Measurements from ENCODE around the gene SLC23A2. TPM values are rescaled to one million over a fixed set of nuclear protein-coding genes. Genes with fewer than 3 reads are reported as not detected.

The SLC23A2 gene
- total and polyA plus RNA-seq, 4 donors, result 3.5 to 38.2 (median 17.9) TPM

DNA sequence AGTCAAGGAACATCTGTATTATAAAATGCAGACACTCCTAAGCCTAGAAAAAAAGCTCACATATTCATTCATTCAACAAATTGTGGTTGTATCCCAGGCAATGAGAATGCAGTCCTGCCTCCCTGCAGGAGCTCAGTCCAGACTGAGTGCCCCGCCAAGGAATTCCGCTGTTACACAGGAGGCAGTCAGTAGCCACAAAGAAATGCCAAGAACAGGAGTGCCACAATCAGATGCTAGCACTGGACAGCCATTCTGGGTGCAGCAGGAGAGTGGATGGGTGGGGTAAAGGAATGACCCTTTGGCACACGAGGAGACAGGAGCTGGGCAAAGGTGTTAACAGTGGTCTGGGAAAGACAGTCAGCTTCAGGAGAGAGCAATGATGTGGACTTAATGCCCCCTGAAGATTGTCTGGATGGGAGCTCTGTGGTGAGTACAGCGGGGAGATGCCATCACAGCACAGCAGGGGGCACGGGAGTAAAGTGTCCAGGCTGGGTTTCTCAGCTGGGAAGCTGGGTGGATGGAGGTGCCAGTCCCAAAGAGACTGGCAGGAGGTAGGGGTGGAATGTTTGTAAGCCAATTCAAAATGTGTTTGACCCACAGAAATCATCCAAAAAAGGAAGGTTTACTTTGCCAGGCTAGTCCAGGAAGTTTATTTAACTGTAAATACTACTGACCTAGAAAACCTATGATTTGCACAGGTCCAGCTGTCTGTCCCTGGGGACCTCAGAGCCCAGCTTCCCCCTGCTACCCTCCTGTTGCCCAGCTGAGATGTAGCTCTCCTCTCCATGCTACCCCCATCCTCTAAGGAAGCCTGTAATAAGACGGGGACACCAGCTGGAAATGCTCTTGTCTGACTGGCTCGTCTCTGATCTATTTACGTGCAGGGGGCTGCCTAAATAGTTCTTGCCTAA lies 84.1 kb downstream of the SLC23A2 start:
- Histone ChIP-seq H3K36me3 (ENCODE audit: control insufficient read depth in 1 of 2, insufficient read depth in 2 of 2, low read length in 1 of 2) (no peaks in the 10 kb centered on the region), H3K9me3 (ENCODE audit: control insufficient read depth, low read length) (no peaks in the 10 kb centered on the region), H3K27me3 (ENCODE audit: control insufficient read depth in 1 of 2, insufficient read depth in 2 of 2, low read length in 1 of 2) (no peaks in the 10 kb centered on the region), H3K4me3 (ENCODE audit: low read length in 2 of 2) (no peak overlapping the region), H3K4me1 (ENCODE audit: control insufficient read depth in 1 of 2, insufficient read depth in 2 of 2, low read length in 2 of 2) (peaks cover 0 to 7% of the 10 kb centered on the region in 2 donors), H3K27ac (ENCODE audit: low read depth in 1 of 2, low read length in 2 of 2) (peak overlapping the region; percentile 16 to 73)
- DNase-seq (no peak), ATAC-seq (ENCODE audit: low FRiP score) (peak; percentile 73)
- 13 to 14% methylated on average over 8 of the region's 8 CpGs for WGBS, 2 donors
- intact Hi-C loops (cut with DNase I), result loop anchor here in 1 of 2 donors (5.0 kb wide), 1 partner anchor 35 kb away; no protein-coding TSS in a partner anchor

DNA sequence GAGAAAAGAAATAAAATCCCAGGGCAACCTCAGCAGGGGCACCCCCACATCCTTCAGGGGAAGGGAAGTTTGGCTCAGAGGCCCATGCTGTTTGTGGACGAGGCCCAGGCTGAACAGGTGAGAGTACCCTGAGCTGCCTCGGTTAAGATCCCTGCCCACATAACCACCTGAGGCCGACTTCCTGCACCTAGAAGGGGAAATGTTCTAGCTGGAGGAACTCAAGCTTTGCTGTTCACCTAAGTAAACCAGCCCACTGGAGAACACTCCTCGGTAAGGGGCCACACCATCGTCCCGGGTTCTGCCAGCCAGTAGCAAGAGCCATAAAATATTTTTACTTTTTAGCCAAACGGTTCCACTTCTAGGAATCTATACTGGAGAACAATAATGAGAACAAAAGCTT lies 88.2 kb downstream of the SLC23A2 start:
- no peak overlapping the region for H3K4me3 ChIP-seq (ENCODE audit: low read length in 2 of 2)
- WGBS, 2 donors, result 94 to 98% methylated on average over 7 of the region's 7 CpGs
- no peak overlapping the region for H3K27ac ChIP-seq (ENCODE audit: low read depth in 1 of 2, low read length in 2 of 2)
- ATAC-seq (ENCODE audit: low FRiP score), result no peak
- intact Hi-C loops (cut with DNase I), result no loop called here
- no peaks in the 10 kb centered on the region for H3K27me3 ChIP-seq (ENCODE audit: control insufficient read depth in 1 of 2, insufficient read depth in 2 of 2, low read length in 1 of 2)
- peaks cover 0 to 6% of the 10 kb centered on the region in 2 donors for H3K4me1 ChIP-seq (ENCODE audit: control insufficient read depth in 1 of 2, insufficient read depth in 2 of 2, low read length in 2 of 2)
- no peaks in the 10 kb centered on the region for H3K9me3 ChIP-seq (ENCODE audit: control insufficient read depth, low read length)
- DNase-seq, result no peak
- no peaks in the 10 kb centered on the region for H3K36me3 ChIP-seq (ENCODE audit: control insufficient read depth in 1 of 2, insufficient read depth in 2 of 2, low read length in 1 of 2)

GRCh38 chr20:4912380-4913142 lies 88.7 kb downstream of the SLC23A2 start:
- ATAC-seq (ENCODE audit: low FRiP score) (no peak), DNase-seq (no peak)
- WGBS, 2 donors, result 93 to 95% methylated on average over 15 of the region's 15 CpGs
- H3K4me3 ChIP-seq (ENCODE audit: low read length in 2 of 2), result no peak overlapping the region
- no peak overlapping the region for H3K27ac ChIP-seq (ENCODE audit: low read depth in 1 of 2, low read length in 2 of 2)
- H3K9me3 ChIP-seq (ENCODE audit: control insufficient read depth, low read length), result no peaks in the 10 kb centered on the region
- H3K36me3 ChIP-seq (ENCODE audit: control insufficient read depth in 1 of 2, insufficient read depth in 2 of 2, low read length in 1 of 2), result no peaks in the 10 kb centered on the region
- H3K4me1 ChIP-seq (ENCODE audit: control insufficient read depth in 1 of 2, insufficient read depth in 2 of 2, low read length in 2 of 2), result peaks cover 0 to 5% of the 10 kb centered on the region in 2 donors
- no peaks in the 10 kb centered on the region for H3K27me3 ChIP-seq (ENCODE audit: control insufficient read depth in 1 of 2, insufficient read depth in 2 of 2, low read length in 1 of 2)
- intact Hi-C loops (cut with DNase I), result no loop called here

DNA sequence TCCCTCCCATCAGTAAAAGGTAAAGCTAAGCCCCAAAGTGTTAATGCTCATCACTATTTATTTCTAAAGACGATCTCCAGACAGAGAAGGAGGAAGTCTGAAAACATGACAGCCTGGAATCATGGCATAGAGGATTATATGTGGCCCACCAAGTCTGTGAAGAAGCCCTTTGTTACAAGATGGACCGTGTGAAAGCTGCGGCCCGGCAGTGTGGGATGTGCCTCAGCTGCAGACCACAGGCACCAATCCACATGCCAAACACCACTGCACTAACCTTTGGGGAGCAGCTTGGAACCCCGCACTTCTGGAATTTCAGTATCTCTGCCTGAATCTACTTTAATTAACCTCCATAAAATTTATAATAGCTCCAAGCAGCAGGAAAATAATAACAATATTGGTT lies 90.4 kb downstream of the SLC23A2 start:
- Histone ChIP-seq H3K27me3 (ENCODE audit: control insufficient read depth in 1 of 2, insufficient read depth in 2 of 2, low read length in 1 of 2) (no peaks in the 10 kb centered on the region), H3K9me3 (ENCODE audit: control insufficient read depth, low read length) (no peaks in the 10 kb centered on the region), H3K4me3 (ENCODE audit: low read length in 2 of 2) (no peak overlapping the region), H3K27ac (ENCODE audit: low read depth in 1 of 2, low read length in 2 of 2) (no peak overlapping the region), H3K4me1 (ENCODE audit: control insufficient read depth in 1 of 2, insufficient read depth in 2 of 2, low read length in 2 of 2) (no peaks in the 10 kb centered on the region), H3K36me3 (ENCODE audit: control insufficient read depth in 1 of 2, insufficient read depth in 2 of 2, low read length in 1 of 2) (no peaks in the 10 kb centered on the region)
- WGBS, 2 donors, result 96 to 98% methylated on average over 5 of the region's 5 CpGs
- no peak for ATAC-seq (ENCODE audit: low FRiP score)
- intact Hi-C loops (cut with DNase I), result no loop called here
- DNase-seq, result no peak

GRCh38 chr20:4905613-4906012 lies 95.7 kb downstream of the SLC23A2 start:
- no peaks in the 10 kb centered on the region for H3K36me3 ChIP-seq (ENCODE audit: control insufficient read depth in 1 of 2, insufficient read depth in 2 of 2, low read length in 1 of 2)
- intact Hi-C loops (cut with DNase I), result no loop called here
- H3K4me3 ChIP-seq (ENCODE audit: low read length in 2 of 2), result no peak overlapping the region
- H3K4me1 ChIP-seq (ENCODE audit: control insufficient read depth in 1 of 2, insufficient read depth in 2 of 2, low read length in 2 of 2), result no peaks in the 10 kb centered on the region
- 28 to 43% methylated on average over 4 of the region's 4 CpGs for WGBS, 2 donors
- no peak for DNase-seq
- ATAC-seq (ENCODE audit: low FRiP score), result no peak
- H3K27me3 ChIP-seq (ENCODE audit: control insufficient read depth in 1 of 2, insufficient read depth in 2 of 2, low read length in 1 of 2), result no peaks in the 10 kb centered on the region
- no peak overlapping the region for H3K27ac ChIP-seq (ENCODE audit: low read depth in 1 of 2, low read length in 2 of 2)
- no peaks in the 10 kb centered on the region for H3K9me3 ChIP-seq (ENCODE audit: control insufficient read depth, low read length)

GRCh38 chr20:4905195-4905594 lies 96.1 kb downstream of the SLC23A2 start:
- Histone ChIP-seq H3K36me3 (ENCODE audit: control insufficient read depth in 1 of 2, insufficient read depth in 2 of 2, low read length in 1 of 2) (no peaks in the 10 kb centered on the region), H3K9me3 (ENCODE audit: control insufficient read depth, low read length) (no peaks in the 10 kb centered on the region), H3K4me1 (ENCODE audit: control insufficient read depth in 1 of 2, insufficient read depth in 2 of 2, low read length in 2 of 2) (no peaks in the 10 kb centered on the region), H3K4me3 (ENCODE audit: low read length in 2 of 2) (no peak overlapping the region), H3K27ac (ENCODE audit: low read depth in 1 of 2, low read length in 2 of 2) (no peak overlapping the region), H3K27me3 (ENCODE audit: control insufficient read depth in 1 of 2, insufficient read depth in 2 of 2, low read length in 1 of 2) (no peaks in the 10 kb centered on the region)
- 22 to 32% methylated on average over 4 of the region's 4 CpGs for WGBS, 2 donors
- intact Hi-C loops (cut with DNase I), result no loop called here
- ATAC-seq (ENCODE audit: low FRiP score), result no peak
- no peak for DNase-seq

GRCh38 chr20:4904127-4904860 lies 97.0 kb downstream of the SLC23A2 start:
- DNase-seq (no peak), ATAC-seq (ENCODE audit: low FRiP score) (no peak)
- Histone ChIP-seq H3K27ac (ENCODE audit: low read depth in 1 of 2, low read length in 2 of 2) (no peak overlapping the region), H3K36me3 (ENCODE audit: control insufficient read depth in 1 of 2, insufficient read depth in 2 of 2, low read length in 1 of 2) (no peaks in the 10 kb centered on the region), H3K4me3 (ENCODE audit: low read length in 2 of 2) (no peak overlapping the region), H3K4me1 (ENCODE audit: control insufficient read depth in 1 of 2, insufficient read depth in 2 of 2, low read length in 2 of 2) (no peaks in the 10 kb centered on the region), H3K27me3 (ENCODE audit: control insufficient read depth in 1 of 2, insufficient read depth in 2 of 2, low read length in 1 of 2) (no peaks in the 10 kb centered on the region), H3K9me3 (ENCODE audit: control insufficient read depth, low read length) (no peaks in the 10 kb centered on the region)
- WGBS, 2 donors, result 93 to 95% methylated on average over 4 of the region's 4 CpGs
- intact Hi-C loops (cut with DNase I), result no loop called here

- intact Hi-C loops (cut with DNase I), result no loop called here
- Histone ChIP-seq H3K4me3 (ENCODE audit: low read length in 2 of 2) (no peak overlapping the region), H3K36me3 (ENCODE audit: control insufficient read depth in 1 of 2, insufficient read depth in 2 of 2, low read length in 1 of 2) (peaks cover 0 to 3% of the 10 kb centered on the region in 2 donors), H3K4me1 (ENCODE audit: control insufficient read depth in 1 of 2, insufficient read depth in 2 of 2, low read length in 2 of 2) (no peaks in the 10 kb centered on the region), H3K27me3 (ENCODE audit: control insufficient read depth in 1 of 2, insufficient read depth in 2 of 2, low read length in 1 of 2) (no peaks in the 10 kb centered on the region), H3K27ac (ENCODE audit: low read depth in 1 of 2, low read length in 2 of 2) (no peak overlapping the region), H3K9me3 (ENCODE audit: control insufficient read depth, low read length) (no peaks in the 10 kb centered on the region)
- WGBS, 2 donors, result 93 to 96% methylated on average over 4 of the region's 4 CpGs
- no peak for DNase-seq
- ATAC-seq (ENCODE audit: low FRiP score), result no peak
Measured at GRCh38 chr20:4902788-4903187, 98.5 kb downstream of the SLC23A2 start.
